SK-N-MC (cell line): ENCODE results near the gene BUD13.

ENCODE experiments used
- FOXP2 ChIP-seq: optimal IDR thresholded peaks from 2 replicates; pipeline ENCODE3; 2011; ENCODE audit warnings: mild to moderate bottlenecking, moderate library complexity; ENCODE audit not compliant: insufficient read depth; ENCODE audit errors: extremely low read length, control extremely low read depth
- POLR2AphosphoS5 ChIP-seq: IDR thresholded peaks from 2 replicates; pipeline ENCODE4 v1.6.1; 2012; ENCODE audit warnings: mild to moderate bottlenecking, low read depth, low read length, borderline replicate concordance

GRCh38 chr11:116804001-116804400 is 31.2 kb upstream of the BUD13 start:
- TF ChIP-seq POLR2AphosphoS5 (no peak), FOXP2 (no peak)
